Lower leg skin (tissue), 4 donors: ENCODE measurements around the gene EFR3B. TPM values are rescaled to one million over a fixed set of nuclear protein-coding genes. Genes with fewer than 3 reads are reported as not detected.
"Not testable (repeated sequence)": the region's sequence is repeated elsewhere in the genome, so short reads cannot be mapped to it uniquely, and the experiment has no call there.

Experiments
- DNase-seq, 2 donors: peaks; one replicate each; pipeline ENCODE4 v3.0.0-alpha.2; 2019; ENCODE audit warnings: low spot score in 2 of 2
- H3K4me3 ChIP-seq: fragments of 200-600 bp; sonication (generic); 2 replicates; pipeline ENCODE4 v1.5.1; 2017; ENCODE audit warnings: mild to moderate bottlenecking, low read depth; ENCODE audit not compliant: poor library complexity, severe bottlenecking
- POLR2A ChIP-seq, 2 donors: fragments of 450-650 bp; IDR thresholded peaks; one replicate each; pipeline ENCODE4 v1.6.1; 2016 to 2017; ENCODE audit warnings: antibody characterized with exemption in 2 of 2, mild to moderate bottlenecking in 1 of 2, moderate library complexity in 1 of 2
- WGBS, 2 donors: methylation state at CpG; one replicate each; pipeline ENCODE4 v1.1.5; 2018; 5-methylcytosine and 5-hydroxymethylcytosine counted together
- intact Hi-C: fragments of 100-400 bp; cut with DNase I; formaldehyde crosslinking; loops from one replicate; pipeline ENCODE4 v1.15.0; 2023; ENCODE audit warnings: low total_unique reads
- total RNA-seq, 4 donors: library from RNA; depleted of rRNA; stranded (reverse); fragments of >200 nt; gene quantifications; one replicate each; pipeline ENCODE4 v1.1.0, GENCODE V29; 2016
- TF ChIP-seq, protein P1 (sequence below), 3 donors: fragments of 450-650 bp; IDR thresholded peaks; one replicate each; pipeline ENCODE4 v1.5.1; 2016; ENCODE audit warnings: antibody characterized with exemption in 3 of 3, mild to moderate bottlenecking in 3 of 3, moderate library complexity in 2 of 3

Gene EFR3B
- total RNA-seq, 4 donors from 2014 or later = 0.42 to 1.8 (median 1.5) TPM; not detected in 1

DNA sequence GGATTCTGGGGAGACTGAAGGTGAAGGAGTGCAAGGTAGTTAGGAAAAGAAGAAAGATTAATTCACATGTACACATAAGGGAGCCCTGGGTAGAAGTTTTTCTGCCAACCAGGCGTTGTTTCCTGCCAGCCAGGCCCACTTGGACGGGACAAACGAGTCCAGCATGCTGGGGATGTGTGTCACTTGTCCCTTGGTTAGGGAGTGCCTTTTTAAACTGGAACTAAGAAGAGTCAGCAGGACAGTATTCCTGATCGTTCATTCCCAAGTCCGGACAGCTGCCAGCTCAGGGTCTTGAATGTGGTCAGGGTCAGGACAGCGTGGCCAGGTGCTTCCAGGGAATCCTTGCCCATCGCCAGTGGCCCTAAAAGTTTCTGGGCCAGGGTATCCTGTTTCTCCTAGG lies 83.3 kb downstream of the EFR3B start:
- TF ChIP-seq POLR2A (IDR thresholded peaks at IDR 0.05) = no peak
- TF ChIP-seq, protein P1, sequence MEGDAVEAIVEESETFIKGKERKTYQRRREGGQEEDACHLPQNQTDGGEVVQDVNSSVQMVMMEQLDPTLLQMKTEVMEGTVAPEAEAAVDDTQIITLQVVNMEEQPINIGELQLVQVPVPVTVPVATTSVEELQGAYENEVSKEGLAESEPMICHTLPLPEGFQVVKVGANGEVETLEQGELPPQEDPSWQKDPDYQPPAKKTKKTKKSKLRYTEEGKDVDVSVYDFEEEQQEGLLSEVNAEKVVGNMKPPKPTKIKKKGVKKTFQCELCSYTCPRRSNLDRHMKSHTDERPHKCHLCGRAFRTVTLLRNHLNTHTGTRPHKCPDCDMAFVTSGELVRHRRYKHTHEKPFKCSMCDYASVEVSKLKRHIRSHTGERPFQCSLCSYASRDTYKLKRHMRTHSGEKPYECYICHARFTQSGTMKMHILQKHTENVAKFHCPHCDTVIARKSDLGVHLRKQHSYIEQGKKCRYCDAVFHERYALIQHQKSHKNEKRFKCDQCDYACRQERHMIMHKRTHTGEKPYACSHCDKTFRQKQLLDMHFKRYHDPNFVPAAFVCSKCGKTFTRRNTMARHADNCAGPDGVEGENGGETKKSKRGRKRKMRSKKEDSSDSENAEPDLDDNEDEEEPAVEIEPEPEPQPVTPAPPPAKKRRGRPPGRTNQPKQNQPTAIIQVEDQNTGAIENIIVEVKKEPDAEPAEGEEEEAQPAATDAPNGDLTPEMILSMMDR (IDR thresholded peaks at IDR 0.05) = no peak
- intact Hi-C loops = loop anchor here (5.0 kb wide), 1 partner anchor 148 kb away; no protein-coding TSS in a partner anchor
- 74 to 83% methylated on average over 7 of the region's 7 CpGs for WGBS, 2 donors
- no peak for DNase-seq
- H3K4me3 ChIP-seq = no peak overlapping the region

DNA sequence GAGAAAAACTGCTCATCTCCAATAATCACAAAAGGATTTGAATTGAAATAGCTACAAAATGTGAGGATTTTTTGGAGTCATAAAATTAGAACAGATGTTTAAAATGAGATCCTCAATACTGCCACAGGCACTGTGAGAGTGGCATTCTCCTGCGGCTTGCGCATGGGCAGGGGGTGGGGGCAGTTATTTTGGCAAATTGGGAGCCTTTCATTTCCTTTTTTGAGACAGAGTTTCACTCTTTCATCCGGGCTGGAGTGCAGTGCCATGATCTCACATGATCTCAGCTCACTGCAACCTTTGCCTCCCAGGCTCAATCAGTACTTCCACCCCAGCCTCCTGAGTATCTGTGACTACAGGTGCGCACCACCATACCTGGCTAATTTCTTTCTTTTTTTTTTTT lies 84.1 kb downstream of the EFR3B start:
- no peak overlapping the region for H3K4me3 ChIP-seq
- no peak for TF ChIP-seq POLR2A (IDR thresholded peaks at IDR 0.05)
- TF ChIP-seq, protein P1 (IDR thresholded peaks at IDR 0.05) = no peak
- intact Hi-C loops = loop anchor here (5.0 kb wide), 1 partner anchor 149 kb away; no protein-coding TSS in a partner anchor
- DNase-seq = no peak
- WGBS, 2 donors = 72 to 88% methylated on average over 4 of the region's 4 CpGs

DNA sequence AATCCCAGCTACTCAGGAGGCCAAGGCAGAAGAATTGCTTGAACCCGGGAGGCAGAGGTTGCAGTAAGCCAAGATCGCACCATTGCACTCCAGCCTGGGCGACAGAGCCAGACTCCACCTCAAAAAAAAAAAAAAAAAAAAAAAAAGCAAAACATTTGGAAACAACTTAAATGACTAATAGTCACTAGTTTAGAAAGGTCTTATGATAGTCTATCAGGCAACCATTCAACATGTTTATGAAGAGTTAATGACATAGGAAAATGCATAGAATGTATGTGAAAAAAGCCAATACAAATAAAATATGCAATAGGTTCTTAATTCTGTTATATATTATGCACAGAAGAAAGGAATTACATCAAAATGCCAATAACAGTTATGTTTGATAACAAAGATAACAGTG lies 85.2 kb downstream of the EFR3B start:
- intact Hi-C loops = loop anchor here (5.0 kb wide), 1 partner anchor 150 kb away; no protein-coding TSS in a partner anchor
- not testable (repeated sequence) for H3K4me3 ChIP-seq
- WGBS, 2 donors = 58 to 71% methylated on average over 3 of the region's 3 CpGs

DNA sequence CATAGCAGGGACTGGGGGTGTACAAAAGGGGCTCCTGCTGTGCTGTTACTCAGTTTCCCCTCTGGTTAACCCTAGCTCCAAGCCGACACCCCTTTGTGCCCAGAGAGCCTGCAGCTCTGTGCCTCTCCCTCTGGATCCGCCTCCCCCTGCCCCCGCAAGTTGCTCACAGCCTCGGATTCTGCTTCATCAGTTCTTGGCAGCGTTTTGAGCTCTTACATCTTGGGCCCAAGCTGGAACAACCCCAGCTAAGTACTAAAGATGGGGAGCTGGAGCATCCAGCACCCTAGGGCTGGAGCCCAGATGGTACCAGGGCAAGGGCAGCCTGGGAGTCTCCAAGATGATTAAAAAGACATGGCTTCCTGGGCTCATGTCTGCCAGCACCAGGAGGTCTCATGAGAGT lies 85.8 kb downstream of the EFR3B start:
- no peak for DNase-seq
- no peak overlapping the region for H3K4me3 ChIP-seq
- intact Hi-C loops = loop anchor here (5.0 kb wide), 1 partner anchor 150 kb away; no protein-coding TSS in a partner anchor
- no peak for TF ChIP-seq POLR2A (IDR thresholded peaks at IDR 0.05)
- TF ChIP-seq, protein P1 (IDR thresholded peaks at IDR 0.05) = no peak
- 47 to 54% methylated on average over 5 of the region's 5 CpGs for WGBS, 2 donors

More for the DNA sequence above, 85.2 kb downstream of the EFR3B start:
- DNase-seq = not testable (repeated sequence)

DNA sequence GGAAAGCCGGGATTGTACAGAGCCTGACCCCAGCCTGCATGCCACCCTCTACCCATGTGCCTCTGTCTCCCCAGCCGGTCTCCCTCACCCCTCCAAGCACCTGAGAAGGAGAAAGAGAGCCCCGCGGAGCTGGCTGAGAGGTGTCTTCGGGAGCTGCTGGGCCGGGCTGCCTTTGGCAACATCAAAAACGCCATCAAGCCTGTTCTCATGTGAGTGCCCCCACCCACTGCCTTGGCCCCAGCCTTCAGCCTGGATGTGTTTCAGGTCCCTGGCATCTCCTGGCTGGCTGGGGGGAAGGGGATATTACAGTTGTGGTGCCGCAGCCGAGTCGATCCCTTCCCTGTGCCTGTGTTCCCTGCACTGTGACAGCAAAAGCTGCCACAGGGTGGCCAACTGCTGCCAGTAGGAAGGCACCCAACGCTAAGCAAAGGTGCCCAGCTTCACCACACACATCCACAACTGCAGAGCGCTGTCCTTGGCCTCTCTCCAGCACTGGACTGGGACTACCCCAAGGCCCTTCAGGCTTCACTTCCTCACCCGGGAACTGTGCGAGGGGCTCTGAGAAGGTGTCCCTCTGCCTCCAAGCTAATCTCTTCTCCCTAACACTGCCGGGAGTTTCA lies 88.1 kb downstream of the EFR3B start:
- intact Hi-C loops = loop anchor here (5.0 kb wide), 1 partner anchor 153 kb away; no protein-coding TSS in a partner anchor
- no peak overlapping the region for H3K4me3 ChIP-seq
- TF ChIP-seq, protein P1 (IDR thresholded peaks at IDR 0.05) = no peak
- DNase-seq = no peak
- 75 to 80% methylated on average over 14 to 15 of the region's 15 CpGs for WGBS, 2 donors

DNA sequence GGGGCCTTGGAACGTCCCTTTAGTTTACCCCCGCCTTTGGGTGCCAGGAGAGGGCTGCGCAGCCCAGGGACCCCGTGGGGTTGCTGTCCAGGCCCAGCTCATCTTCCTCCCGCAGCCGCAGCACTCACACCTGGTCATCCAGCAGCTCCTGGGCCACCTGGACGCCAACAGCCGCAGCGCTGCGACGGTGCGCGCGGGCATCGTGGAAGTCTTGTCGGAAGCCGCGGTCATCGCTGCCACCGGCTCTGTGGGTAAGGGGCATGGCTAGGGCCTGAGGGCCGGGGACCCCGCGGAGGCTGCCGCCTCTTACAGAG lies 89.3 kb downstream of the EFR3B start:
- TF ChIP-seq POLR2A (IDR thresholded peaks at IDR 0.05) = no peak
- TF ChIP-seq, protein P1 (IDR thresholded peaks at IDR 0.05) = no peak
- H3K4me3 ChIP-seq = no peak overlapping the region
- intact Hi-C loops = no loop called here
- WGBS, 2 donors = 65 to 79% methylated on average over 20 to 22 of the region's 24 CpGs
- DNase-seq = no peak
